Caco-2 (cell line): Measurements from ENCODE around the gene LHX3. TPM values are rescaled to one million over a fixed set of nuclear protein-coding genes. Genes with fewer than 3 reads are reported as not detected.

ENCODE experiments used
- BruUV-seq: library from RNA; stranded (reverse); fragments of 400-500 nt; replicated peaks from 2 replicates; lab custom pipeline; 2021; lab: Mats Ljungman, UMichigan
- CTCF ChIA-PET: fragments of 300-600 bp; sonication (Branson Sonifier 250); formaldehyde crosslinking; loops from one replicate; lab custom pipeline; 2022; ENCODE audit warnings: antibody characterized with exemption; lab: Charles Lee
- POLR2A ChIA-PET: fragments of 300-600 bp; sonication (Branson Sonifier 250); formaldehyde crosslinking; loops from one replicate; lab custom pipeline; 2022; ENCODE audit warnings: antibody characterized with exemption; lab: Charles Lee
- DNase-seq, 2 experiments: peaks; one replicate each; pipeline versions ENCODE4 v3.0.0 to v3.0.0-alpha.2; 2020 to 2022
- H3K27me3 ChIP-seq: replicated peaks from 2 replicates; pipeline ENCODE4 v1.6.0; 2011; ENCODE audit warnings: low read length; ENCODE audit not compliant: control insufficient read depth, insufficient read depth
- H3K36me3 ChIP-seq: 2 replicates; pipeline ENCODE4 v1.5.1; 2011; ENCODE audit warnings: low read length; ENCODE audit not compliant: control insufficient read depth, insufficient read depth
- H3K4me1 ChIP-seq: fragments of 250-450 bp; sonication (Bioruptor Pico); 2 replicates; pipeline ENCODE4 v1.5.1; 2020; ENCODE audit warnings: mild to moderate bottlenecking
- H3K4me3 ChIP-seq: 2 replicates; pipeline ENCODE4 v1.5.1; 2011; ENCODE audit warnings: low read depth, mild to moderate bottlenecking, control low read depth, low read length
- H3K9me3 ChIP-seq: fragments of 250-450 bp; sonication (Bioruptor Pico); 2 replicates; pipeline ENCODE4 v1.5.1; 2020; ENCODE audit warnings: mild to moderate bottlenecking, moderate library complexity
- H3K27ac Mint-ChIP-seq: one replicate; pipeline ENCODE4 v1.8.0; 2022; ENCODE audit warnings: mixed read lengths; ENCODE audit not compliant: unreplicated experiment
- H3K27me3 Mint-ChIP-seq: one replicate; pipeline ENCODE4 v1.8.0; 2022; ENCODE audit warnings: mixed read lengths; ENCODE audit not compliant: insufficient read depth, unreplicated experiment
- H3K36me3 Mint-ChIP-seq: one replicate; pipeline ENCODE4 v1.8.0; 2022; ENCODE audit warnings: mild to moderate bottlenecking, mixed read lengths; ENCODE audit not compliant: insufficient read depth, unreplicated experiment
- H3K4me1 Mint-ChIP-seq: one replicate; pipeline ENCODE4 v1.8.0; 2022; ENCODE audit warnings: low read depth, mixed read lengths; ENCODE audit not compliant: unreplicated experiment
- H3K4me3 Mint-ChIP-seq: one replicate; pipeline ENCODE4 v1.8.0; 2022; ENCODE audit warnings: mild to moderate bottlenecking, moderate library complexity, mixed read lengths; ENCODE audit not compliant: unreplicated experiment
- H3K9me3 Mint-ChIP-seq: one replicate; pipeline ENCODE4 v1.8.0; 2022; ENCODE audit warnings: mixed read lengths; ENCODE audit not compliant: unreplicated experiment
- intact Hi-C: fragments of 100-400 bp; cut with micrococcal nuclease; formaldehyde crosslinking; loops from one replicate; pipeline ENCODE4 v1.10.0; 2022; ENCODE audit not compliant: unreplicated experiment
- total RNA-seq: library from RNA; stranded (reverse); gene quantifications from 2 replicates; pipeline ENCODE4 v1.2.3, GENCODE V29; 2022
- TF ChIP-seq, protein P1 (sequence below), 2 experiments: fragments of 200-600 bp in 1 of 2; IDR thresholded peaks; 1 replicate in 1 of 2; 2 replicates in 1 of 2; pipeline versions ENCODE4 v1.5.1 to v1.8.0; 2011 to 2022; ENCODE audit warnings: antibody characterized with exemption in 1 of 2, control low read depth in 1 of 2, inconsistent platforms in 1 of 2, low read depth in 1 of 2, low read length in 1 of 2, mild to moderate bottlenecking in 1 of 2, moderate library complexity in 1 of 2; ENCODE audit not compliant: insufficient read depth in 1 of 2, severe bottlenecking in 1 of 2, unreplicated experiment in 1 of 2

Gene LHX3
- total RNA-seq, 1 experiment from 2014 or later = 1.2 TPM

DNA sequence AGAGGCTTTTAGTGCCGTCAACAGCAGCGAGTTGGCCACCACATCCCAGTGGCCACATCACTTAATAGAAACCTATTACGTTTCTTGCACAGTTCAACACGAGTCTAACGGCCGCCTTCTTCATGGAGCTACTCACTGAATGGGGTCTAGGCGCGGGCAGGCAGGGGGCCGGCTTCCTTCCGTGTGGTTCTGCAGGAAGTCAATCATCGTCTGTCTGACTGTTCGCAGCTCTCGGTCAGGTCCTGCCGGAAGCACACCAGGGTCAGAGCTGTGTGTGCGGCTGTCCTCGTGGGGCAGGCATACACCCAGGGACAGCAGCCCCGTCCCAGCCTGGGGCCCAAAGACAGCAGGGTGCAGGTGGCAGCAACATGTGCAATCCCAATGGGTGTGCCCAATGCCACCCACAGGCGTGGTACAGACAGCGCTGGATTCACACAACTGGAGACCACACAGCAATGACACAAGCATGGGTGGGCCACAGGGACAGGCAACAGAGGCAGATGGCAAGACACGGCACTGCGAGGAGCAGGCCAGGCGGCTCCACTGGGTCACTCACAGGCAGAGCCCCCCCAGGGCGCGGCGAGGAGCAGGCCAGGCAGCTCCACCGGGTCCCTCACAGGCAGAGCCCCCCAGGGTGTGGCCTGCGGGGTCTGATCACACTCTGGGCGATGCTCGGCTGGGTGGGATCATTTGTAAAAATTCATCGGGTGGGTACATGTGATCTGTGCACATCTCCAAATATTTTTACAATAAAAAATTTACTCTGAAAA is 19.1 kb upstream of the LHX3 start:
- H3K27me3 Mint-ChIP-seq = no peaks in the 10 kb centered on the region
- H3K36me3 Mint-ChIP-seq = peaks cover 54% of the 10 kb centered on the region
- no peak for DNase-seq
- Histone ChIP-seq H3K27me3 (no peaks in the 10 kb centered on the region), H3K4me1 (no peaks in the 10 kb centered on the region), H3K4me3 (no peak overlapping the region), H3K9me3 (no peaks in the 10 kb centered on the region), H3K36me3 (peaks cover 8% of the 10 kb centered on the region)
- intact Hi-C loops = loop anchor here (10.0 kb wide), 1 partner anchor 49 kb away; no protein-coding TSS in a partner anchor
- BruUV-seq = no TSS peak
- no peaks in the 10 kb centered on the region for H3K9me3 Mint-ChIP-seq
- H3K27ac Mint-ChIP-seq = no peak overlapping the region
- H3K4me1 Mint-ChIP-seq = no peaks in the 10 kb centered on the region
- TF ChIP-seq, protein P1, sequence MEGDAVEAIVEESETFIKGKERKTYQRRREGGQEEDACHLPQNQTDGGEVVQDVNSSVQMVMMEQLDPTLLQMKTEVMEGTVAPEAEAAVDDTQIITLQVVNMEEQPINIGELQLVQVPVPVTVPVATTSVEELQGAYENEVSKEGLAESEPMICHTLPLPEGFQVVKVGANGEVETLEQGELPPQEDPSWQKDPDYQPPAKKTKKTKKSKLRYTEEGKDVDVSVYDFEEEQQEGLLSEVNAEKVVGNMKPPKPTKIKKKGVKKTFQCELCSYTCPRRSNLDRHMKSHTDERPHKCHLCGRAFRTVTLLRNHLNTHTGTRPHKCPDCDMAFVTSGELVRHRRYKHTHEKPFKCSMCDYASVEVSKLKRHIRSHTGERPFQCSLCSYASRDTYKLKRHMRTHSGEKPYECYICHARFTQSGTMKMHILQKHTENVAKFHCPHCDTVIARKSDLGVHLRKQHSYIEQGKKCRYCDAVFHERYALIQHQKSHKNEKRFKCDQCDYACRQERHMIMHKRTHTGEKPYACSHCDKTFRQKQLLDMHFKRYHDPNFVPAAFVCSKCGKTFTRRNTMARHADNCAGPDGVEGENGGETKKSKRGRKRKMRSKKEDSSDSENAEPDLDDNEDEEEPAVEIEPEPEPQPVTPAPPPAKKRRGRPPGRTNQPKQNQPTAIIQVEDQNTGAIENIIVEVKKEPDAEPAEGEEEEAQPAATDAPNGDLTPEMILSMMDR (IDR thresholded peaks at IDR 0.05; ENCODE audit: insufficient read depth in 1 of 2, low read depth in 1 of 2, low read length in 1 of 2, severe bottlenecking in 1 of 2, unreplicated experiment in 1 of 2) = no peak
- ChIA-PET CTCF (interaction anchor here (0.6 kb wide), 1 partner anchor 91 kb away, joined by 3 read pairs; no protein-coding TSS in a partner anchor), POLR2A (no interaction called here)
- H3K4me3 Mint-ChIP-seq = no peak overlapping the region

DNA sequence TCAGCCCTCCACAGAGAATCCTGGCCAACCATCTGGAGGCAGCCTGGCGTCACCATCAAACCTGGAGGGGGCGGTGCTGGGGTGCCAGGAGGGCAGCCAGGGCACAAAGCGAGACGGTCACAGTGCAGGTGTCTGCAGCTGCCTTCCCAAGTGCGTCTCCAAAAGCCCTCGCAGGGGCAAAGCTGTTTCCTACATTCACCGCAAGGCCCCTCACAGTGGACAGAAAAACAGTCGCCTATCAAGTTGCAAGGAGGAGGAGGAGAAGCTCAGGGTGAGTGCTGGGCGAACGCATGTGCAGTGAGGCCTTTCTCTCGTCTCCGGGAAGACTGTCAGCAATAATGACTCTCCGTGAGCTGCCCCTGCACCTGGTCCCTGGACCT is 18.0 kb upstream of the LHX3 start:
- Mint-ChIP-seq H3K27ac (no peak overlapping the region), H3K9me3 (no peaks in the 10 kb centered on the region), H3K4me3 (no peak overlapping the region), H3K4me1 (no peaks in the 10 kb centered on the region), H3K27me3 (no peaks in the 10 kb centered on the region), H3K36me3 (peaks cover 58% of the 10 kb centered on the region)
- Histone ChIP-seq H3K36me3 (peaks cover 8% of the 10 kb centered on the region), H3K4me1 (no peaks in the 10 kb centered on the region), H3K4me3 (no peak overlapping the region), H3K9me3 (no peaks in the 10 kb centered on the region), H3K27me3 (no peaks in the 10 kb centered on the region)
- intact Hi-C loops = loop anchor here (10.0 kb wide), 1 partner anchor 48 kb away; no protein-coding TSS in a partner anchor
- POLR2A ChIA-PET = interaction anchor here (0.6 kb wide), 1 partner anchor 1050 kb away, joined by 3 read pairs; no protein-coding TSS in a partner anchor
- CTCF ChIA-PET = no interaction called here
- TF ChIP-seq, protein P1 (IDR thresholded peaks at IDR 0.05; ENCODE audit: insufficient read depth in 1 of 2, low read depth in 1 of 2, low read length in 1 of 2, severe bottlenecking in 1 of 2, unreplicated experiment in 1 of 2) = no peak
- BruUV-seq = no TSS peak
- no peak for DNase-seq

DNA sequence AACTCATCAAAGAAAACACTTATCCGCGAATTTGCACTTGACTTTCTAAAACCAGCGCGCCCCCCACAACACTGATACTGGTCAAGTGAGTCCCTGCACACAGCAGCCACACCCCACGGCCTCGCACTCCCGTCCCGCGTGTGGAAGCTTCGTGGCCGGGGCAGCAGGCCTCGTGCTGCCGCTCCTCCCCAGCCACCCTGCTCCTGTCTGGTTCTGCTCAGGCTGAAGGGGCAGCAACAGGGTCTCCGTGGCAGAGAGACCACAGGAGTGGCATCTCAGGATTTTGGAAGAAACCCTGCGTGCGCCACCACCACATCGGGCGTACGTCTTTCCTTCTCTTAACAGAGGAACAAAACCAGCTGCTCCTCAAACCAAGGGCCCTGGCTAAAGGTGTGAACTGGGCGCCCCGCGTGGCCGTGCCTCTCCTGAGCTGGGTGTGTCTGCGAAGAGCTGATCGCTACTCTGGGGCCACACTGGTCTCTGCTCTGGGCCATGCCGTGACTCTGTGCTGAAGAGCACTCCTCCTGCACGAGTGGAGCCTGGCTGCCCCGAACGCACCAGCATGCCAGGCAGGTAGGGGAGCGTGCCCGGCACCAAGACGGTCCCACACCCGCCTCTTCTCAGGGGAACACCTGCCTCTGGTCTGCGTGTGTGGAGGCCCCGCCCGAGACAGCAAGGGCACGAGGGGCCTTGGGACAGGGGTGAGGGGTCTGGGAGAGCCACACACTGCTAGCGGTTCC is 17.4 kb upstream of the LHX3 start:
- Histone ChIP-seq H3K27me3 (no peaks in the 10 kb centered on the region), H3K4me1 (no peaks in the 10 kb centered on the region), H3K36me3 (peaks cover 8% of the 10 kb centered on the region), H3K4me3 (no peak overlapping the region), H3K9me3 (no peaks in the 10 kb centered on the region)
- Mint-ChIP-seq H3K4me1 (no peaks in the 10 kb centered on the region), H3K36me3 (peaks cover 53% of the 10 kb centered on the region), H3K27me3 (no peaks in the 10 kb centered on the region), H3K9me3 (no peaks in the 10 kb centered on the region), H3K4me3 (no peak overlapping the region), H3K27ac (no peak overlapping the region)
- DNase-seq = no peak
- BruUV-seq = no TSS peak
- intact Hi-C loops = loop anchor here (10.0 kb wide), 1 partner anchor 48 kb away; no protein-coding TSS in a partner anchor
- TF ChIP-seq, protein P1 (IDR thresholded peaks at IDR 0.05; ENCODE audit: insufficient read depth in 1 of 2, low read depth in 1 of 2, low read length in 1 of 2, severe bottlenecking in 1 of 2, unreplicated experiment in 1 of 2) = no peak
- POLR2A ChIA-PET = interaction anchor here (0.6 kb wide), 1 partner anchor 1050 kb away, joined by 3 read pairs; no protein-coding TSS in a partner anchor
- CTCF ChIA-PET = no interaction called here
